Measurements from ENCODE around the gene IRS2.

Gene IRS2

GRCh38 chr13:109790086-109790485, 3.7 kb upstream of the IRS2 start:
- Histone ChIP-seq H4K20me1 (ENCODE audit: insufficient read depth, low read length, poor library complexity, severe bottlenecking) (no peaks in the 10 kb centered on the region), H3K4me2 (ENCODE audit: low read depth, low read length, poor library complexity, severe bottlenecking) (no peak overlapping the region), H3K9me2 (replicated peaks; ENCODE audit: low read depth, low read length) (no peaks in the 10 kb centered on the region), H2AFZ (ENCODE audit: low read length) (no peak overlapping the region), H3K9me3 (ENCODE audit: insufficient read depth, low read depth, low read length) (no peaks in the 10 kb centered on the region), H3K27me3 (ENCODE audit: insufficient read depth, low read length, poor library complexity, severe bottlenecking) (no peaks in the 10 kb centered on the region), H3K79me2 (ENCODE audit: insufficient read depth, low read length) (no peaks in the 10 kb centered on the region), H3F3A (ENCODE audit: low read depth) (no peaks in the 10 kb centered on the region), H3K4me3 (ENCODE audit: low read length, poor library complexity, severe bottlenecking) (no peak overlapping the region), H3K4me1 (ENCODE audit: insufficient read depth, low read length, poor library complexity, severe bottlenecking) (peaks cover 15% of the 10 kb centered on the region), H3K36me3 (ENCODE audit: insufficient read depth, low read length) (no peaks in the 10 kb centered on the region), H3K9ac (ENCODE audit: low read depth, low read length, poor library complexity, severe bottlenecking) (no peak overlapping the region)
- no peak for TF ChIP-seq CTCF (conservative IDR thresholded peaks at IDR 0.05; ENCODE audit: low read length)
- TF ChIP-seq EZH2phosphoT487 (IDR thresholded peaks at IDR 0.05; ENCODE audit: borderline replicate concordance) = no peak

- no peaks in the 10 kb centered on the region for H3F3A ChIP-seq (ENCODE audit: low read depth)
- no peaks in the 10 kb centered on the region for H4K20me1 ChIP-seq (ENCODE audit: insufficient read depth, low read length, poor library complexity, severe bottlenecking)
- no peak overlapping the region for H2AFZ ChIP-seq (ENCODE audit: low read length)
- TF ChIP-seq EZH2phosphoT487 (IDR thresholded peaks at IDR 0.05; ENCODE audit: borderline replicate concordance) (no peak), CTCF (conservative IDR thresholded peaks at IDR 0.05; ENCODE audit: low read length) (no peak)
- no peak overlapping the region for H3K4me3 ChIP-seq (ENCODE audit: low read length, poor library complexity, severe bottlenecking)
- no peaks in the 10 kb centered on the region for H3K9me2 ChIP-seq (replicated peaks; ENCODE audit: low read depth, low read length)
- no peak overlapping the region for H3K4me2 ChIP-seq (ENCODE audit: low read depth, low read length, poor library complexity, severe bottlenecking)
- no peaks in the 10 kb centered on the region for H3K27me3 ChIP-seq (ENCODE audit: insufficient read depth, low read length, poor library complexity, severe bottlenecking)
- no peak overlapping the region for H3K9ac ChIP-seq (ENCODE audit: low read depth, low read length, poor library complexity, severe bottlenecking)
- H3K4me1 ChIP-seq (ENCODE audit: insufficient read depth, low read length, poor library complexity, severe bottlenecking) = peaks cover 15% of the 10 kb centered on the region
- H3K36me3 ChIP-seq (ENCODE audit: insufficient read depth, low read length) = no peaks in the 10 kb centered on the region
- H3K9me3 ChIP-seq (ENCODE audit: insufficient read depth, low read depth, low read length) = no peaks in the 10 kb centered on the region
- H3K79me2 ChIP-seq (ENCODE audit: insufficient read depth, low read length) = no peaks in the 10 kb centered on the region
Observed at GRCh38 chr13:109789262-109789661, 2.9 kb upstream of the IRS2 start.

GRCh38 chr13:109788372-109789111, 2.2 kb upstream of the IRS2 start:
- H4K20me1 ChIP-seq (ENCODE audit: insufficient read depth, low read length, poor library complexity, severe bottlenecking) = no peaks in the 10 kb centered on the region
- peaks cover 15% of the 10 kb centered on the region for H3K4me1 ChIP-seq (ENCODE audit: insufficient read depth, low read length, poor library complexity, severe bottlenecking)
- no peak overlapping the region for H3K9ac ChIP-seq (ENCODE audit: low read depth, low read length, poor library complexity, severe bottlenecking)
- no peaks in the 10 kb centered on the region for H3K9me2 ChIP-seq (replicated peaks; ENCODE audit: low read depth, low read length)
- H3K27me3 ChIP-seq (ENCODE audit: insufficient read depth, low read length, poor library complexity, severe bottlenecking) = no peaks in the 10 kb centered on the region
- H3K4me2 ChIP-seq (ENCODE audit: low read depth, low read length, poor library complexity, severe bottlenecking) = peak overlapping the region; percentile 85
- no peaks in the 10 kb centered on the region for H3K9me3 ChIP-seq (ENCODE audit: insufficient read depth, low read depth, low read length)
- H3F3A ChIP-seq (ENCODE audit: low read depth) = no peaks in the 10 kb centered on the region
- no peak for TF ChIP-seq EZH2phosphoT487 (IDR thresholded peaks at IDR 0.05; ENCODE audit: borderline replicate concordance)
- no peak; the same call in 1 of the 2 replicates for TF ChIP-seq CTCF (conservative IDR thresholded peaks at IDR 0.05; ENCODE audit: low read length)
- no peak overlapping the region for H2AFZ ChIP-seq (ENCODE audit: low read length)
- no peak overlapping the region for H3K4me3 ChIP-seq (ENCODE audit: low read length, poor library complexity, severe bottlenecking)
- H3K36me3 ChIP-seq (ENCODE audit: insufficient read depth, low read length) = no peaks in the 10 kb centered on the region
- H3K79me2 ChIP-seq (ENCODE audit: insufficient read depth, low read length) = no peaks in the 10 kb centered on the region
